KMS-11 (cell line): ENCODE measurements around the gene SYNPR.

Experiments used
- H2AFZ ChIP-seq: fragments of 200-600 bp; sonication (generic); 2 replicates; pipeline ENCODE4 v1.6.1; 2016; ENCODE audit warnings: antibody characterized with exemption, mixed run types, low read depth
- H3K27ac ChIP-seq: fragments of 200-600 bp; sonication (generic); 2 replicates; pipeline ENCODE4 v1.6.1; 2016; ENCODE audit warnings: mild to moderate bottlenecking, mixed run types
- H3K27me3 ChIP-seq: fragments of 200-600 bp; sonication (generic); 2 replicates; pipeline ENCODE4 v1.6.1; 2017; ENCODE audit warnings: mild to moderate bottlenecking, low read depth, mixed run types, moderate library complexity; ENCODE audit not compliant: insufficient read depth
- H3K36me3 ChIP-seq: fragments of 200-600 bp; sonication (generic); 2 replicates; pipeline ENCODE4 v1.6.1; 2017; ENCODE audit warnings: mild to moderate bottlenecking, mixed run types; ENCODE audit not compliant: insufficient read depth
- H3K4me1 ChIP-seq: fragments of 200-600 bp; sonication (generic); 2 replicates; pipeline ENCODE4 v1.6.1; 2016; ENCODE audit warnings: mild to moderate bottlenecking, low read depth, mixed run types; ENCODE audit not compliant: poor library complexity, severe bottlenecking
- H3K4me2 ChIP-seq: fragments of 200-600 bp; sonication (generic); 2 replicates; pipeline ENCODE4 v1.7.0; 2016; ENCODE audit warnings: mild to moderate bottlenecking, mixed run types
- H3K4me3 ChIP-seq: fragments of 200-600 bp; sonication (generic); IDR thresholded peaks from 2 replicates; pipeline ENCODE4 v1.6.1; 2017; ENCODE audit warnings: low read depth, low read length, mixed read lengths; ENCODE audit not compliant: insufficient read depth
- H3K79me2 ChIP-seq: fragments of 200-600 bp; sonication (generic); 2 replicates; pipeline ENCODE4 v1.6.1; 2016; ENCODE audit warnings: low read depth, mixed run types; ENCODE audit not compliant: insufficient read depth
- H3K9ac ChIP-seq: fragments of 200-600 bp; sonication (generic); 2 replicates; pipeline ENCODE4 v1.6.1; 2016; ENCODE audit warnings: mild to moderate bottlenecking, mixed run types
- H4K20me1 ChIP-seq: fragments of 200-600 bp; sonication (generic); 2 replicates; pipeline ENCODE4 v1.6.1; 2016; ENCODE audit warnings: mild to moderate bottlenecking, mixed run types; ENCODE audit not compliant: insufficient read depth
- CTCF ChIP-seq: fragments of 200-600 bp; sonication (generic); conservative IDR thresholded peaks from 2 replicates; pipeline ENCODE4 v1.6.1; 2017; ENCODE audit warnings: low read depth, mild to moderate bottlenecking, antibody characterized with exemption, low read length, moderate library complexity, mixed read lengths

The SYNPR gene

GRCh38 chr3:63294332-63294731 lies 16.2 kb downstream of the SYNPR start:
- no peak for TF ChIP-seq CTCF
- H3K79me2 ChIP-seq: no peaks in the 10 kb centered on the region
- H3K27ac ChIP-seq: no peak overlapping the region

GRCh38 chr3:63295356-63295755 lies 17.2 kb downstream of the SYNPR start:
- Histone ChIP-seq H3K4me3 (no peak overlapping the region), H3K4me1 (no peaks in the 10 kb centered on the region), H3K27ac (no peak overlapping the region), H4K20me1 (no peaks in the 10 kb centered on the region), H3K36me3 (no peaks in the 10 kb centered on the region), H3K27me3 (no peaks in the 10 kb centered on the region), H3K9ac (no peak overlapping the region), H3K4me2 (no peak overlapping the region), H3K79me2 (no peaks in the 10 kb centered on the region), H2AFZ (no peak overlapping the region)
- TF ChIP-seq CTCF: no peak

More at GRCh38 chr3:63294332-63294731, 16.2 kb downstream of the SYNPR start:
- Histone ChIP-seq H3K4me2 (no peak overlapping the region), H3K4me3 (no peak overlapping the region), H3K9ac (no peak overlapping the region), H3K36me3 (no peaks in the 10 kb centered on the region), H3K27me3 (no peaks in the 10 kb centered on the region), H3K4me1 (no peaks in the 10 kb centered on the region), H4K20me1 (no peaks in the 10 kb centered on the region), H2AFZ (no peak overlapping the region)

- Histone ChIP-seq H3K27me3 (no peaks in the 10 kb centered on the region), H3K79me2 (no peaks in the 10 kb centered on the region), H3K27ac (no peak overlapping the region), H3K4me1 (no peaks in the 10 kb centered on the region), H3K9ac (no peak overlapping the region), H3K36me3 (no peaks in the 10 kb centered on the region), H2AFZ (no peak overlapping the region), H3K4me2 (no peak overlapping the region), H4K20me1 (no peaks in the 10 kb centered on the region), H3K4me3 (no peak overlapping the region)
- no peak for TF ChIP-seq CTCF
Measured at GRCh38 chr3:63295806-63296205, 17.7 kb downstream of the SYNPR start.

GRCh38 chr3:63296249-63296648 lies 18.1 kb downstream of the SYNPR start:
- H3K79me2 ChIP-seq: no peaks in the 10 kb centered on the region
- H3K27ac ChIP-seq: no peak overlapping the region
- no peak overlapping the region for H3K9ac ChIP-seq
- no peaks in the 10 kb centered on the region for H3K36me3 ChIP-seq
- no peak for TF ChIP-seq CTCF
- no peak overlapping the region for H3K4me2 ChIP-seq
- no peaks in the 10 kb centered on the region for H3K27me3 ChIP-seq
- H2AFZ ChIP-seq: no peak overlapping the region
- no peak overlapping the region for H3K4me3 ChIP-seq
- H4K20me1 ChIP-seq: no peaks in the 10 kb centered on the region
- no peaks in the 10 kb centered on the region for H3K4me1 ChIP-seq
